ENCODE measurements around the gene CACNA2D2.

DNA sequence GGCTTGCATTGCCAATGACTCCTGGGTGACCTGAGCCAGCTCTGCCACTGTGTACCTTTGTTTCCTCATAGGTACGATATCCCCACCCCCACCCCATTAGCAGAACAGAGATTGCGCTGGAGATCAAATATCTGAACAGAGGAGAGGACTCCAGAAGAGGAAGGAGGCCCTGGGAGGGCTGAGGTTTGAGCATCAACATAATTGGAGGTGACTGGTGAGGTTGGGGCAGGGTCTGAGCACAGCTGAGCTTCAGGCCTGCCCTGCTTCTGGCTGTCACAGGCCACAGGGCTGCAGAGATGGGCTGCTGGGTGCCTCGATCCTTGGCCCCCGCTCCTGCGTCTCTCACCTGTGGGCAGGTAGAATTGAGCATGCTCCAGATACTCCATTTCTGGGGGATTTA, 21.3 kb upstream of the CACNA2D2 start:
- TF ChIP-seq BHLHE40 (IDR thresholded peaks at IDR 0.05; ENCODE audit: low read depth, low read length) (no peak), CEBPB (IDR thresholded peaks at IDR 0.05; ENCODE audit: low read depth, low read length) (no peak), POLR2A (IDR thresholded peaks at IDR 0.05; ENCODE audit: low read depth, low read length) (no peak), RFX5 (IDR thresholded peaks at IDR 0.05; ENCODE audit: low read depth, low read length) (no peak), SMC3 (IDR thresholded peaks at IDR 0.05; ENCODE audit: low read depth, low read length) (no peak), MAFK (IDR thresholded peaks at IDR 0.05; ENCODE audit: low read depth, low read length) (no peak)
- TF ChIP-seq, protein P1, sequence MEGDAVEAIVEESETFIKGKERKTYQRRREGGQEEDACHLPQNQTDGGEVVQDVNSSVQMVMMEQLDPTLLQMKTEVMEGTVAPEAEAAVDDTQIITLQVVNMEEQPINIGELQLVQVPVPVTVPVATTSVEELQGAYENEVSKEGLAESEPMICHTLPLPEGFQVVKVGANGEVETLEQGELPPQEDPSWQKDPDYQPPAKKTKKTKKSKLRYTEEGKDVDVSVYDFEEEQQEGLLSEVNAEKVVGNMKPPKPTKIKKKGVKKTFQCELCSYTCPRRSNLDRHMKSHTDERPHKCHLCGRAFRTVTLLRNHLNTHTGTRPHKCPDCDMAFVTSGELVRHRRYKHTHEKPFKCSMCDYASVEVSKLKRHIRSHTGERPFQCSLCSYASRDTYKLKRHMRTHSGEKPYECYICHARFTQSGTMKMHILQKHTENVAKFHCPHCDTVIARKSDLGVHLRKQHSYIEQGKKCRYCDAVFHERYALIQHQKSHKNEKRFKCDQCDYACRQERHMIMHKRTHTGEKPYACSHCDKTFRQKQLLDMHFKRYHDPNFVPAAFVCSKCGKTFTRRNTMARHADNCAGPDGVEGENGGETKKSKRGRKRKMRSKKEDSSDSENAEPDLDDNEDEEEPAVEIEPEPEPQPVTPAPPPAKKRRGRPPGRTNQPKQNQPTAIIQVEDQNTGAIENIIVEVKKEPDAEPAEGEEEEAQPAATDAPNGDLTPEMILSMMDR (conservative IDR thresholded peaks at IDR 0.05; ENCODE audit: low read depth, low read length): no peak
- TF ChIP-seq, protein P2, sequence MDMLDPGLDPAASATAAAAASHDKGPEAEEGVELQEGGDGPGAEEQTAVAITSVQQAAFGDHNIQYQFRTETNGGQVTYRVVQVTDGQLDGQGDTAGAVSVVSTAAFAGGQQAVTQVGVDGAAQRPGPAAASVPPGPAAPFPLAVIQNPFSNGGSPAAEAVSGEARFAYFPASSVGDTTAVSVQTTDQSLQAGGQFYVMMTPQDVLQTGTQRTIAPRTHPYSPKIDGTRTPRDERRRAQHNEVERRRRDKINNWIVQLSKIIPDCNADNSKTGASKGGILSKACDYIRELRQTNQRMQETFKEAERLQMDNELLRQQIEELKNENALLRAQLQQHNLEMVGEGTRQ (IDR thresholded peaks at IDR 0.05; ENCODE audit: low read depth, low read length): no peak
